Measurements from ENCODE around the gene SPTLC1.

The SPTLC1 gene

DNA sequence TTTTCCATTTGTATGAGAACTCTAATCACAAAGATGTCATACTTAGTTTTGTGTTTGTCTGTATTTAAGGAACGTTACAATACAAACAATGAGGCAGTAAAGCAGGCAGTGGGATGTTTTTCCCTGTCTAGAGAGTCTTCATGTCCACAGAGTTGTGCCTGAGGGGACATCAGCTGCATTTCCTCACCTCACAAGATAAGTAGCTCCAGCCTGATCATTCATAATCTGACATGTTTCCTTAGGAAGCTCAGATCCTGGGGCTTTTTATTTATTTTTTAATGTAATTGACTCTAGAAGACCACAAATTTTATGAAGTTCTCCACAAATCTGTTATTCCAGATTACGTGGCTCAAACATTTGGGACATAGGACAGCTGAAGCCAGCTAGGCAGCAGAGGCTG lies 78.5 kb downstream of the SPTLC1 start:
- Histone ChIP-seq H2AFZ (ENCODE audit: low read length) (no peak overlapping the region), H4K20me1 (ENCODE audit: insufficient read depth, low read length) (no peaks in the 10 kb centered on the region), H3K36me3 (ENCODE audit: insufficient read depth, low read length) (peaks cover 47% of the 10 kb centered on the region), H3K9ac (ENCODE audit: low read length) (no peak overlapping the region), H3K4me3 (ENCODE audit: low read depth, low read length, poor library complexity, severe bottlenecking) (no peak overlapping the region), H3K9me2 (ENCODE audit: low read depth, low read length) (no peaks in the 10 kb centered on the region), H3K4me2 (ENCODE audit: low read length) (no peak overlapping the region), H3K27ac (ENCODE audit: low read depth, low read length, poor library complexity, severe bottlenecking) (no peak overlapping the region), H3K4me1 (ENCODE audit: insufficient read depth, low read length, severe bottlenecking) (no peaks in the 10 kb centered on the region), H3K27me3 (ENCODE audit: insufficient read depth, low read length) (no peaks in the 10 kb centered on the region), H3K9me3 (ENCODE audit: low read length) (peaks cover under 1% of the 10 kb centered on the region), H3K79me2 (ENCODE audit: insufficient read depth, low read length) (no peaks in the 10 kb centered on the region), H3F3A (ENCODE audit: insufficient read depth, low read length) (no peaks in the 10 kb centered on the region)
- TF ChIP-seq, protein P1, sequence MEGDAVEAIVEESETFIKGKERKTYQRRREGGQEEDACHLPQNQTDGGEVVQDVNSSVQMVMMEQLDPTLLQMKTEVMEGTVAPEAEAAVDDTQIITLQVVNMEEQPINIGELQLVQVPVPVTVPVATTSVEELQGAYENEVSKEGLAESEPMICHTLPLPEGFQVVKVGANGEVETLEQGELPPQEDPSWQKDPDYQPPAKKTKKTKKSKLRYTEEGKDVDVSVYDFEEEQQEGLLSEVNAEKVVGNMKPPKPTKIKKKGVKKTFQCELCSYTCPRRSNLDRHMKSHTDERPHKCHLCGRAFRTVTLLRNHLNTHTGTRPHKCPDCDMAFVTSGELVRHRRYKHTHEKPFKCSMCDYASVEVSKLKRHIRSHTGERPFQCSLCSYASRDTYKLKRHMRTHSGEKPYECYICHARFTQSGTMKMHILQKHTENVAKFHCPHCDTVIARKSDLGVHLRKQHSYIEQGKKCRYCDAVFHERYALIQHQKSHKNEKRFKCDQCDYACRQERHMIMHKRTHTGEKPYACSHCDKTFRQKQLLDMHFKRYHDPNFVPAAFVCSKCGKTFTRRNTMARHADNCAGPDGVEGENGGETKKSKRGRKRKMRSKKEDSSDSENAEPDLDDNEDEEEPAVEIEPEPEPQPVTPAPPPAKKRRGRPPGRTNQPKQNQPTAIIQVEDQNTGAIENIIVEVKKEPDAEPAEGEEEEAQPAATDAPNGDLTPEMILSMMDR (IDR thresholded peaks at IDR 0.05; ENCODE audit: low read length) = no peak
- no peak for TF ChIP-seq EZH2 (IDR thresholded peaks at IDR 0.05; ENCODE audit: borderline replicate concordance, low read length)

- H3K27me3 ChIP-seq (ENCODE audit: insufficient read depth, low read length) = no peaks in the 10 kb centered on the region
- H3K9me3 ChIP-seq (ENCODE audit: low read length) = no peaks in the 10 kb centered on the region
- no peaks in the 10 kb centered on the region for H3F3A ChIP-seq (ENCODE audit: insufficient read depth, low read length)
- no peaks in the 10 kb centered on the region for H3K4me1 ChIP-seq (ENCODE audit: insufficient read depth, low read length, severe bottlenecking)
- H4K20me1 ChIP-seq (ENCODE audit: insufficient read depth, low read length) = no peaks in the 10 kb centered on the region
- H3K27ac ChIP-seq (ENCODE audit: low read depth, low read length, poor library complexity, severe bottlenecking) = no peak overlapping the region
- no peak overlapping the region for H3K4me2 ChIP-seq (ENCODE audit: low read length)
- H2AFZ ChIP-seq (ENCODE audit: low read length) = no peak overlapping the region
- H3K9ac ChIP-seq (ENCODE audit: low read length) = no peak overlapping the region
- TF ChIP-seq, protein P1 (IDR thresholded peaks at IDR 0.05; ENCODE audit: low read length) = no peak
- TF ChIP-seq EZH2 (IDR thresholded peaks at IDR 0.05; ENCODE audit: borderline replicate concordance, low read length) = no peak
- peaks cover 45% of the 10 kb centered on the region for H3K36me3 ChIP-seq (ENCODE audit: insufficient read depth, low read length)
- H3K79me2 ChIP-seq (ENCODE audit: insufficient read depth, low read length) = no peaks in the 10 kb centered on the region
- no peak overlapping the region for H3K4me3 ChIP-seq (ENCODE audit: low read depth, low read length, poor library complexity, severe bottlenecking)
- H3K9me2 ChIP-seq (ENCODE audit: low read depth, low read length) = no peaks in the 10 kb centered on the region
These were observed 78.8 kb downstream of the SPTLC1 start for GRCh38 chr9:92036411-92036746.

DNA sequence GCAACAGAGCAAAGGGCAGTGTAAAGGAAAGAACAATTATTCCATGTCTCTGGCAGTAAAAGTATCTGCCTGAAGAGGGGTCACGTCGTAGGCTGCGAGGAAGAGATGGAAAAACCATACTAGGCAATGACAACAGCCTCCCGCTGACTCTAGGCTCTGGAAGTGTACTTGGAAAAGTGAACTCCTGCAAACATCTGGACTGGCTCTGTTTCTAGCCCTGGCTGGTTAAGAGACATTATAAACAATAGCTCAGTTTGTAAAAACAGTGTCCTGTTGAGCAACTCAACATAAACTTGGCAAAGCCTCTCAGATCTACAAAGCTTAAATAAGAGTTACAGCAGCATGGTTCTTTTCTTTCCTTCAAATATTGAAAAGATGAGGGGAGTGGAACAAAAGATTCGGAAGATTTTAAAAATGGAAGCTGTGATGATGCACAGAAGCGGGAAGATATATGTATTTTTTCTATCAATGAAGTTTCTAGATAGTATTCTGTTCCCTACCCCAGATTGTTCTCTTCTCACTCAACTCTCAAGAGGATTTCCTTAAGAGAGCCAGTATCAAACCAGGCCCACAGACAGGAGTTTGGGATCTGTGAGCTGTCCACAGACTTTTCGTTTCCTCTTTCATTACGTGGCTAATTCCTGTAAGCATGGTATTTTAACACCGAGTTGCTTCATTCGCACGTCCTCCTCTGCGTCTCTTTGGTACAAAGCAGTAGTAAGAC lies 79.4 kb downstream of the SPTLC1 start:
- Histone ChIP-seq H3K4me2 (ENCODE audit: low read length) (no peak overlapping the region), H3K9me3 (ENCODE audit: low read length) (no peaks in the 10 kb centered on the region), H3K27me3 (ENCODE audit: insufficient read depth, low read length) (no peaks in the 10 kb centered on the region), H3K36me3 (ENCODE audit: insufficient read depth, low read length) (peaks cover 42% of the 10 kb centered on the region), H3K27ac (ENCODE audit: low read depth, low read length, poor library complexity, severe bottlenecking) (no peak overlapping the region), H4K20me1 (ENCODE audit: insufficient read depth, low read length) (no peaks in the 10 kb centered on the region), H3K9me2 (ENCODE audit: low read depth, low read length) (no peaks in the 10 kb centered on the region), H3K4me3 (ENCODE audit: low read depth, low read length, poor library complexity, severe bottlenecking) (no peak overlapping the region), H3K4me1 (ENCODE audit: insufficient read depth, low read length, severe bottlenecking) (no peaks in the 10 kb centered on the region), H3F3A (ENCODE audit: insufficient read depth, low read length) (no peaks in the 10 kb centered on the region), H3K79me2 (ENCODE audit: insufficient read depth, low read length) (no peaks in the 10 kb centered on the region), H3K9ac (ENCODE audit: low read length) (no peak overlapping the region), H2AFZ (ENCODE audit: low read length) (no peak overlapping the region)
- TF ChIP-seq, protein P1 (IDR thresholded peaks at IDR 0.05; ENCODE audit: low read length) = no peak
- no peak for TF ChIP-seq EZH2 (IDR thresholded peaks at IDR 0.05; ENCODE audit: borderline replicate concordance, low read length)
